GM18867 (cell line): Measurements from ENCODE around the gene DGKI.
"Not testable (repeated sequence)": the region's sequence is repeated elsewhere in the genome, so short reads cannot be mapped to it uniquely, and the experiment has no call there.

ENCODE experiments used
- ATAC-seq: cut with Tn5 transposase; IDR thresholded peaks from one replicate; pipeline ENCODE4 v1.9.1; 2021; ENCODE audit warnings: mild to moderate bottlenecking, moderate library complexity; ENCODE audit not compliant: unreplicated experiment

Gene DGKI

DNA sequence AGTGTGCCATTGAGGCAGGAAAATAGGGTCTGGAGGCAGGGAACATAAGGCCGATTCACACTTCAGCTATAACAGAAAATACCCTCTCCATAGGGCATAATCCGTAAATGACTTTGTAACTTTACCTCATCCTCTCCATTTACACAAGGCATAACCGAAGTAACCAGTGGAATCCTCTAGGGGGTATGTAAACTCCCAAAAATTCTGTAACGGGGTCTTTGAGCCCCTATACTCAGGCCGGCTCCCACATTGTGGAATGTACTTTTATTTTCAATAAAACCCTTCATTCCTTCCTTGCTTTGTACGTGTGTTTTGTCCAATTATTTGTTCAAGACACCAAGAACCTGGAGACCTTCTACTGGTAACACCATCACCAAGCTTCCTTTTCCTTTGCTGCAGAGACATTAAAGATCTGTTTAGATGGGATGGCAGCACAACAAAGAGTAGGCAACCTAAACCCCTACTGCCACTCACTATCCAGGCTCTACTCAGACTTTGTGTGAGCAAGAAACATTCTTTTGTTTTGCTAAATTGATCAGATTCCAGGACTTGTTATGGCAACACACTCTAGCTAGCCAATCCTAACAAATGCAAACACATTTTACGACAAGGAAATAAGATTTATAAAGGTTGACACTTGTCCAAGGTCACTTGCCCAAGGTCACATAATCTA is 99.3 kb downstream of the DGKI start:
- ATAC-seq = no peak

DNA sequence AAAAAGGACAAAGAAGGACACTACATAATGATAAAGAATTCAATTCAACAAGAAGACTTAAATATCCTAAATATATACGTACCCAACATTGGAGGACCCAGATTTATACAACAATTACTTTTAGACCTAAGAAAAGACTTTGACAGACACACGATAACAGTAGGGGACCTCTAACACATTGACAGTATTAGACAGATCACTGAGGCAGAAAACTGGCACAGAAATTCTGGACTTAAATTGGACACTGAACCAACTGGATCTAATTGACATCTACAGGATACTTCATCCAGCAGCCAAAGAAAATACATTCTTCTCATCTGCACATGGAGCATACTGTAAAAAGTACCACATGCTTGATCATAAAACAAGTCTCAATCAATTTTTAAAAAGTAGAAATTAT is 103.8 kb downstream of the DGKI start:
- ATAC-seq = no peak

DNA sequence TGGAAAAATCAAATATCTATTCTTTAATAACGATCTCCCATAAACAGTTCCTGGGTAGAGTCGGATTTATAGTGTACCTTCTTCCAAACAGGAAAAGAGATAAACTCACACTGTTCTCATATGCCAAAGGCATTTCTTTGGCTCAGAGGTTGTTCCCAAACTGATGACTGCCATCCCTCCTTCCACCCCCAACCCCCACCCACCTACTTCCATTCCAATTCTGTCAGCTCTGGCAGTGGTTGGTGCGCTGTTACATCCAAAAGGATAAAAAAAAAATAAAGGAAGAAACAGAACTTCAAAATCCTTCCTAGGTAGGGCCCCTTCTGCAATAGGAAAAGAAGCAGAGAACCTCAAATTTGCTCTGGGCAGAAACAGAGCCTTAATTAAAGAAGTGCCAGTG is 104.7 kb downstream of the DGKI start:
- no peak for ATAC-seq

DNA sequence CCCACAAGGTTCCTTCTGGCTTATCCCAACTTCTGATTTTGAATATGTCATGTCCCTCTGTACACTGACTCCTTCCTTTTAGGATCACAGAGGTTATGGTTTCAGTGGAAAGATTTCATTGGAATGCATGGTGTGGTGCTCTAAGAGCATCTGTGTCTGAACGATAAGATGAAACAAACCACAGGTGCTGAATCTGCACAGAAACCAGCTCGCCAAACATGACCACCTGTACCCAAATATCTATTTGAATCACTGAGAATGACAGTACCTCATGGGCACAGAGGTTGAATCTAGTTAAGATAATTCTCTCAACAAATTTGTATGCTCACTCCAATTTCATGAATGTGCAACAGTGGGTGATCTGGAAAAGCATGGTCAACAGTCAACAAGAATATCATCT is 105.3 kb downstream of the DGKI start:
- no peak for ATAC-seq

DNA sequence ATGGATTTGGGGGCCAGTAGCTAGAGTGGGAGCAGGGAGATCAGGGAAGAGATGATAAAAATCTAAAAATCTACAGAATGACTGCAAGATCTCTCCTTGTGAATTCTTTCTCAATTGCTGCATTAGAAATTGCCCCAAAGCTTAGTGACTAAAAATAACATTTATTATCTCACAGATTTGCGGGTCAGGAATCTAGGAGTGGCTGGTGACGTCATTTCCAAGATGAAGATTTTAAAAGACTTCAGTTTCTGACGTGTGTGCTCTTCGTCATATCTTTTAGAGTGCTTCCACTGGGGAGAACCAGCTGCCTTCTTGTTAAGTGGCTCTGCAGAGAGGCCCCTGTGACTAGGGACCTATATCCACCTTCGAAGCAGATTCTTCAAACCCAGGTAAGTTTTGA is 112.6 kb downstream of the DGKI start:
- no peak for ATAC-seq

DNA sequence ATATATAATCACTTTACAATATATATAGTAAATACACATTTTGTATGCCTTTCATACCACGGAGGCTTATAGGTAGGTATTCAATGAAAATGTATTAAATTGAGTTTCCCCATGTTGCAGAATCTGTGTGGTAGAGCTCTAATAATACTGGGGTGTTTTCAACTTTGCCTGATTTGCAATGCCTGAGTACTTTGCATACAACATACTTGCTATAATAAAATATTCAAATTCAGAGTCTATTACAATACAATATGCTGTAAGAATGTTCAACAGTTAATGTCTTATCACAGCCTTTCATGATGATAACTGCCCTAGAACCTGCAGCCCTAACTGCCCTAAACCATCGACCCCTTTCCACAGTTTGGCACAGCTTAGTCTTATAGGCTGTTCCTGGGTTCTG is 114.6 kb downstream of the DGKI start:
- no peak for ATAC-seq

DNA sequence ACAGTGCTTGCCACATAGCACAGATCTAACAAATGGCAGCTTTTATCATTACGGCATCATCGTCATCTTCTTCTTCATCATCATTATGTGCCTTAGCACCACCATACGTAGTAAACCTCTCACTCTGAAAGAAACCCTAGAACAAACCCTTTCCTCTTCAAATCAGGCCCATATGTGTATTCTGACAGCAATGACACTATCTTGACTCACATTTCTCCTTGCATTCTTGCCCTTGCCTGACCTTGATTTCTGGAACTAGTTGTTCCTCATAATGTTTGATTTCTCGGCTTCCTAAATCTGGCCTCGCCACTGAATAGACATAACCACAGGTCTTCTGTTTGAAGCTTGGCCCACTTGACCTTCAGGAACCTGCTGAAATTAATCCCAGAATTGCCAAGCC is 115.3 kb downstream of the DGKI start:
- no peak for ATAC-seq

DNA sequence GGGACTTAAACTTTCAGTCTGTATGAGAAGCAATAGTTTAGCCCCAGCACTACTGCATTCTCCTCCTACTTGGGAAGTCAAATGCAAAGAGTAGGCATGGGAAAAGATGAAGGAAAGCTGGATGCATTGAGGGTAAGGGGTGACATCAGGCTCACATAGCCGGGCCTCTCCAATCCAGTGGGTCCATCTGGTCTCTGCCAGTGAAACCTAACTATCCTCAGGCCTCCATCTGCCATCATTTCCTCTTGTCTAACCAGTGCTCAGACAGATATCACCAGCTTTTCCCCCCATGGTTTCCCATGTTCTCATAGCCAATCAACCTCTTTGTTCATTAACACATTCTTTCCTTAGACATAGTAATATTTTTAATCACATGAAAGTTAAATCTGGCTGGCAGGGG is 118.3 kb downstream of the DGKI start:
- ATAC-seq = no peak

DNA sequence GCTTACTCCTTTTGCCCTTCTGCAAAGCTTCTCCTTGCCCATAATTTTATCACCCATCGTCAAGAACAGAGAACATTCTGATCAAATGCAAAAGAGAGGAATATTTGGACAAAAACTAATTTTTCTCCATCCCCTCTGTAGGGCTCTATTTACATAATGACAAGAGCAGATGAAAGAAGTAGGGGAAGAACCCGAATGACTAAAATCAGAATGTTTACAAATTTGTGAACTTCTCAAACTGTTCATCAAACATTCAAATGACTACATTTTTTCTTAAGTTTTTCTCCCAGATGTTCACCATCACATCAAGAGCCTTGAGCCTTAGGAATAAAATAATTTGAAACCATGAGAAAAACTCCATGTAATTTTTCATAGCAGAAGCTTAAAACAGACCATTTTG is 119.4 kb downstream of the DGKI start:
- ATAC-seq = no peak

DNA sequence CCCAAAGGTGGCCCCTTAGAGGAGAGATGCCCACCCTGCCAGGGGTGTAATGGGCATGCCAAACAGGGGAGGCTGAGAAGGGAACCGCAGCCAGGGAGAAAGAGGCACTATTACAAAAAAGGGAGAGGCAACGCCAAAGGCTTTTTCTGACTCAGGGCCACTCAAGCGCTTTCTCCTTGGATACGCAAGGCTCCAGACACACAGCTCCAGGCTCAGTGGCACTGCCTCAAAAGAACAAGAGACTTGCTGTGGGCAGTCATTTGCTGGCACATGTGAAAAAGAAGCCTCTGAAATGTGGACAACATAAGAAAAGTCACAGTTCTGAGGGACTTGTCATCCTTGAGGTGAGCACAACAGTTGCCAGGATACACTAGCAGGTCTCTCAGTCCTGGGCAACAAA is 128.4 kb downstream of the DGKI start:
- no peak for ATAC-seq

DNA sequence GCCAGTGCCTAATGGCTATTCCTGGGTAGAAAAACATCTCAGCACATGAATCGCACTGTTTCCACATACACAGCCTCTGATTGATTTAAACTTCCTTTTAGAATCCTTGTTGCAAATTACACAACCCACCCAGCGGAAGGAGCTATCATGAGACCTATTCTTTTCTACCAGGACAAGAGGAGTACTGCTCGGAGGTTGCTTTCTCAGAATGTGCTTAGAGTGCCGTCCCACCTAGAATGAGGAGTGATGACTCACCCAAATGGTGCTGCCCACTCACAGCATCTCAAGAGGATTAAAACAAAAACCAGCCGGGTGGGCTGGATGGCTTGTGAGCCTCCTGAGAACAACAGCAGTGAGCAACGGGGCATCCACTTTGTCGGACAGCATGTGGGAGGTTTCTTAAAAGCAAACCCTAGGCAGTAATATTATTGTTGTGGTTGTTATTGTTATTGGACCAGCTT is 128.9 kb downstream of the DGKI start:
- ATAC-seq = no peak

DNA sequence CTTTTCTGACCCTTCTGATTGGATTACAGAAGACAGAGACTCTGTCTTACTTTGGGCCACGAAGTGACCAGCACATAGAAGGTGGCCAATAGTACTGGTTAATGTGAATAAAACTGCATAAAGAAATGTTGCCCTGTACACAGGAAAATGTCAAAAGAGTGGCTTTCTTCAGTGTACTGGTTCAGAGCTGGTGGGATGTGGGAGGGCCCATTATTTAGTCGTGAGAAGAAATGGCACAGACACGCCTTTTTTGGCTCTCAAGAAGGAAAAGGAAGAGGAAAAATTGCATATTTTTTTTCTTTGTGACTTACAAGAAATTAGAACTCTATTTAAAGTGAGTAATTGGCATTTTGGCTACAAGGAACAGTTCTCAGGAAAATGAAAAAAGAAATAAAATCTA is 129.7 kb downstream of the DGKI start:
- no peak for ATAC-seq

DNA sequence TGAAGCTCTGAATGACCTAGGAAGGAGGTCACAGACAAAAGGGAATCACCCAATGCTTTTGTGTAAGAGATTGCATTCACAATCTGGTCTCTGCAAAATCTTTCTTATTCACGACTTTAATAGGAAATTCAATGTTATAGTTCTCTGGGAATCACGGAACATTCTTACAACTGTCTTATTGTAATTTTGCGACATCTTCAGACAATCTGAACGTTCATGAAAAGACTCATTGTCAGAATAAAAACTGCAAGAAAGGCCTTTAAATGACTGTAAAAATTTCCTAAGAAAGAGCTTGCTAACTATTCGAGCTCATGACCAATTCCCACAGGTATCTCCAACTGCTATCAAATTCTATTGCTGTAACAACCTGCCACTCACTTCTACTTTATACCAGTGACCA is 130.7 kb downstream of the DGKI start:
- no peak for ATAC-seq

DNA sequence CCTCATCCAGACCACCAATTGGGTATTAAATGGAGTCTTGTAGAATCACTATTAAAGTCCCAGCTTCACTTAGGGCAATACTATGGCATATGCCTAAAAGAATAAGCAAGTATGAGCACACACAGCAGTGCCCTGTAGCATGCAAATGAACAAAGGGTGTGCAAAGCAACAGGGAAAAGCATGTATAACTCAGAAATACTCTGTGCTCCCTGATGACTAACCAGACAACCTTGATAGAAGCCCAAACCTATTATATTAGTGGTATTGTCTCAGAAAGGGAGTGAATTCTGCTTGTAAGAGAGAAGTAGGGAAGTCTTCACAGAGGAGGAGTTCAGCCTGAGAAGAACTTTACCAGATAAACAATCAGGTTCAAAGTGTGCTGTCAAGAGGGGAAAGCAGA is 131.2 kb downstream of the DGKI start:
- ATAC-seq = no peak

DNA sequence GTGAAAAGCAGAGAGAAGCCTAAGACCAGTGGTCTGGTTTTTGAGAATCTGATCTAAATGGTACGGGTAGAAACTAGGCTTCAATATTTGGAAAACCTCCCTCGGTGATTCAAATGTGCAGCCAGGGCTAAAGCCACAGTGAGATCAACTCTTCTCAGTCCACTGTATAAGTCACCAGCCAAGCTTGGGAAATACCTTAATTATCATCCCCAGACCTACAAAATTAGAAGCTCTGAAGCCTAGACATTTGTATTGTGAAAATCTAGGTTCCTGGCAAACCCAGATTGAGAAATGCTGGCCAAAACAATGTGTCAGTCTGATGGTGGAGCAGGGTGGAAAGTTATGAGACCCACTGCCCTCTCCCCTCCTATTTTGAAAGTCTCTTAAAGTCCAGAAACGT is 131.7 kb downstream of the DGKI start:
- no peak for ATAC-seq

DNA sequence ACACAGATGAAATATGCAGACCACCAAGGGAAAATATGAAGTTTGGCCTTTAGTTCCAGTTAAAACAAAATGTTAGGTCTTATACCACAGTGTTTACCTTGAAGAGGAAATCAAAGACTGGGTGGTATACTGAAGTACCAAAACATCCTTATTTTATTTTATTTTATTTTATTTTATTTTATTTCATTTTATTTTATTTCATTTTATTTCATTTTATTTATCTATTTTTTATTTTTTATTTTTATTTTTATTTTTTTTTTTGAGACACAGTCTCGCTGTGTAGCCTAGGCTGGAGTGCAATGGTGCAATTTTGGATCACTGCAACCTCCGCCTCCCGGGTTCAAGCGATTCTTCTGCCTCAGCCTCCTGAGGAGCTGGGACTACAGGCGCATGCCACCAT is 140.4 kb downstream of the DGKI start:
- ATAC-seq = not testable (repeated sequence)

DNA sequence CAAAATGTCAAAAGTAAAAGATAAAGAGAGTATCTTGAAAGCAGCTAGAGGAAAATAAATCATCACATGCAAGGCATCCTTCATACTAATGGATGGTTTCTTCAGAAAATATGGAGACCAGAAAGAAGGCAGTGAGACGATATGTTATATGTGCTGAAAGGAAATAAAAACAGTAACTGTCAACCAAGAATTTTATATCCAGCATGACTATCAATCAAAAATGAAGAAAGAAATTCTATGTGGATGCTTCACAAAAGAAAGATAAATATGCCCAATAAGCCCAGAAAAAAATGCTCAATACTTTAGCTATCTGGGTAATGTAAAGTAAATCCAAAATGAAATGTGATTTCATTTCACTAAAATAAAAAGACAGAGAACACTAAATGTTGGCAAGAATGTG is 142.1 kb downstream of the DGKI start:
- no peak for ATAC-seq

DNA sequence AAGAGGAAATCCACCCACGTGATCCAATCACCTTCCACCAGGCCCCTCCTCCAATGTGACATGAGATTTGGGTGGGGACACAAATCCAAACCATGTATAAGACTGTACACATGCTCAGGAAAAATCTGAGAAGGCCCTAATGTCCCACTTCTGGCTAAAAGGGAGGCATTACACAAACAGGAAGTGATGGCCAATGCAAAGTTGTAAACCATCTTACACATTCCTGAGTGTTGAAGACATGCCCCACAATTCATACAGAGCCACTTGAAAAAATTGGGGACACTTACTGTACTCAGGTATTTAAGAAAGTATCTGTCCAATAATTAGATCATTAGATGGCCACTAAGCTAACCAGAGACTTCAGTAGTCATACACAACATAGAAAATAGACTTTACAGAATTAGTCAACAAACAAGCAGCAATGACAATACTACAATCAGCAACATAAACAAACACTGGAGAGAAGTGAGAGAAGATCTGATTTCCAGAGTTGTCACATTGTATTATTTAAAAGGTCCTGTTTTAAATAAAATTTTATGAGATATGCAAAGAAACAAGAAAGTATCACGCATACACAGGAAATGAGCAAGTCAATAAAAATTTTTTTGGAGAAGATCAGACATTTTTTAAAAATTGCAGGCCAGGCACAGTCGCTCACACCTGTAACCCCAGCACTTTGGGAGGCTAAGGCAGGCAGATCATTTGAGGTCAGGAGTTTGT is 143.3 kb downstream of the DGKI start:
- ATAC-seq = no peak

DNA sequence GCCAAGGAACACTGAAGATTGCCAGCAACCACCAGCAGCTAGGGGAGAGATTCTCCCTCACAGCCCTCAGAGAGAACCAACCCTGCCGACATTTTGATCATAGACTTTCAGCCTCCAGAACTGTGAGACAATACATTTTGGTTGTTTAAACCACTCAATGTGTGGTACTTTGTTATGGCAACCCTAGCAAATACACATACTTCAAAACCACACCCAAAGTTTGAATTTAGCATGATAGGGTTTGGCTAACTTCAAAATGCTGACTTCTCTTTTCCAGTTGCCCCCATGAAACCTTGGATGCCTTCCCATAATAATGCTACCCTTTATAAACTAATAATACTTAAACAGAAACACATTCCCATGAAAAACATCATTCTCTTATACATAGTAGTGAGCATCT is 149.8 kb downstream of the DGKI start:
- no peak for ATAC-seq

DNA sequence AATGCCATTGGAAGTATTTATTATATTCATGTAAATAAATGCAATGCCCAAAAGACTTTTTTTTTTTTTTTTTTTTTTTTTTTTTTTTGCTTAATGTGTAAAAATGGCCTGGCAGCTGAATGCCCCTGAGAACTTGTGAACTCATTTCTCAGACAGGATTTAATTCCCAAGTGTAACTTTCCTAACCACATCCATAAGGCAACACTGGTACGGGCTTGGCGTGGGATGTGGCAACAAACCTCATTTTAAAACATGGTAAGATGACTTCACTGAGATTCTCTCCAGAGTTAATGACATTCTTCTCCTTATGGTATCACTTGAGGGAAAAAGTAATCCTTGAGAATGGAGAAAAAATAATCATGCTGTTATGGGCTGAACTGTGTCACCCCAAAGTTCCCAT is 150.4 kb downstream of the DGKI start:
- ATAC-seq = no peak

DNA sequence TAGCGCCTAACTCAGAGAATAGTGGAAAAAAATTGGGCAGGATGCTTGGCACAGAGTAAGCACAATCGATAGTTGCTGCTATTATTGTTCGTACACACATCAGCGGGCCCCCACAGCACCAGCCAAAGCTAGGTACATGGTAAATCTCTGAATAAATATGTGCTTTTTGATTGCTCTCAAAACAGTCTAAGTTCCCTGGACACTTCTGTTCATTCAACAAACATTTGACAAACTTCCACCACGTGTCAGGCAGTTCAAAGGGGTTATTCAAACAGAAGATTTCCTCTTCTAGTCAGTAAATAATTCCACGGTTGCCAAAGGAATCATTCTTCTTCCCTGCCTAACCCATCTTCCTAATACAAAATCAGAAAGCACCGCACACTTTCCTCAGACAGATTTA is 150.8 kb downstream of the DGKI start:
- no peak for ATAC-seq

DNA sequence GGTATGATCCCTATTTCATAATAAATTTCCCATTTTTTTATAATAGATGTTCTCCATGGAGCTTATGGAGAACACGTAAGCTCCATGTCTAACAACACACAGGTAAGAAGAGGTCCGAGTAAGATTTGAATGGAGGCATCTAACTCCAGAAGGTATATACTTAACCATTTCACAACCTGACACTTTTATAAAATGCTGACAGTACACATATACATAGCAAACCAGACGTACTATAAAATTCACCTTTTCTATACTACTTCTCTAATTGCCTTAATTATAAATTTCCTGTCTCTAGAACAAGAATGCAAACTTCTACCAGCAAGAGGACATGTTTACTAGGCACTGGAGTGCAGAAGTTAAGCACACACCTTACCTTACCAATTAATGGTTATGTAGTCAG is 151.3 kb downstream of the DGKI start:
- no peak for ATAC-seq

DNA sequence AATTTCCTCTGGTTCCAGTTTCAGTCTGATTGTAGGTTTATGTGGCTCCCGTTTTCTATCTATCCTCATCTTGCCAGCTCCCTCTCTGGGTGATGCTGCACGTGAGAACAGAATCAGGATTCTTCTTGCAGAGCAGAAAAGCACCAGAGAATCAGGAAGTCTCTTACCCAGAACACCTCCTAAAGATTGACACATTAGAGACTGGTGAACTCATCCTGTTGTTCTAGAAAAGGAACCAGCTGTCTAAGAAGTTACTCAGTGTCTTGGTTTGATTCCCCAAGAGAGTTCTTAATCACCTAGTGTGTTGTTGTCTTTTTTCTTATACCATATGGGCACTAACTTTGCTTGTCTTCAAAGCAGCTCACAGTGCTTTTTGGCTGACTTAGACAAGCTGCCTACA is 152.4 kb downstream of the DGKI start:
- peak; percentile 77 for ATAC-seq
